ENCODE data around the gene LRRC73. TPM values are rescaled to one million over a fixed set of nuclear protein-coding genes. Genes with fewer than 3 reads are reported as not detected.
"Not testable (repeated sequence)": the region's sequence is repeated elsewhere in the genome, so short reads cannot be mapped to it uniquely, and the experiment has no call there.

Gene LRRC73
- total RNA-seq = 0.10 and 0.27 TPM in 2 replicates

- intact Hi-C loops (cut with micrococcal nuclease) = no loop called here
Observed at GRCh38 chr6:43509984-43510826, at the start of gene LRRC73. Gene LRRC73 (minus strand): TSS chr6:43510346. CDS start chr6:43509785, 561 bp downstream.

GRCh38 chr6:43559328-43559727 is 49.2 kb upstream of the LRRC73 start:
- intact Hi-C loops (cut with micrococcal nuclease) = no loop called here

- intact Hi-C loops (cut with micrococcal nuclease) = not testable (repeated sequence)
Observed at GRCh38 chr6:43557620-43558019, 47.5 kb upstream of the LRRC73 start.

GRCh38 chr6:43547222-43547621 is 37.1 kb upstream of the LRRC73 start:
- intact Hi-C loops (cut with micrococcal nuclease) = no loop called here

- intact Hi-C loops (cut with micrococcal nuclease) = no loop called here
Observed at GRCh38 chr6:43544461-43544860, 34.3 kb upstream of the LRRC73 start.

- intact Hi-C loops (cut with micrococcal nuclease) = no loop called here
Observed at GRCh38 chr6:43541774-43542471, 31.8 kb upstream of the LRRC73 start.

- intact Hi-C loops (cut with micrococcal nuclease) = no loop called here
Observed at GRCh38 chr6:43540507-43540906, 30.4 kb upstream of the LRRC73 start.

GRCh38 chr6:43539409-43539808 is 29.3 kb upstream of the LRRC73 start:
- intact Hi-C loops (cut with micrococcal nuclease) = not testable (repeated sequence)

GRCh38 chr6:43538986-43539385 is 28.8 kb upstream of the LRRC73 start:
- intact Hi-C loops (cut with micrococcal nuclease) = not testable (repeated sequence)

GRCh38 chr6:43532201-43532600 is 22.1 kb upstream of the LRRC73 start:
- intact Hi-C loops (cut with micrococcal nuclease) = no loop called here

DNA sequence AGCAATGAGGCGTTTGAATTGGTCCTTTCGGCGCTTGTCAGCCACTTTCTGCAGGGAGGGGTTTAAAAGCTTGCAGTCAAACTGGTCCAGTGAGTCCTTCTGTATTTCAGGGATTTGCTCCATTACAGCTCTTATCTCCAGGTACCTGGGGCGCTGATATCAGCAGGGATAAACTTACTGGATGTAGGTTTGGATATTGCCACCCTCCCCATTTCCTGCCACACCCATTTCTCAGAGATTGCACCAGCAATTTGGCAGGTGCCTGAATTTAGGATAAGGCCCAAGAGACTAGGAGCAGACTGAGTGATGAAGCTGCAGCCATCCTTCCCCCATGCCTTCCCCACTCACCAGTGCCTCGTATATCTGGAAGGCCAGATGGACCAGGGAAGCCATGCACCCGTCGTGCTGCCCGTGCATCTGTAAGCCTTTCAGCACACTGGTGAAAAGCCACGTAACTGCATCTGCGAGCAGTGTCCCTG is 14.4 kb upstream of the LRRC73 start:
- intact Hi-C loops (cut with micrococcal nuclease) = no loop called here

- intact Hi-C loops (cut with micrococcal nuclease) = no loop called here
Observed at GRCh38 chr6:43523284-43523683, 13.1 kb upstream of the LRRC73 start.

GRCh38 chr6:43522547-43523261 is 12.6 kb upstream of the LRRC73 start:
- intact Hi-C loops (cut with micrococcal nuclease) = no loop called here

DNA sequence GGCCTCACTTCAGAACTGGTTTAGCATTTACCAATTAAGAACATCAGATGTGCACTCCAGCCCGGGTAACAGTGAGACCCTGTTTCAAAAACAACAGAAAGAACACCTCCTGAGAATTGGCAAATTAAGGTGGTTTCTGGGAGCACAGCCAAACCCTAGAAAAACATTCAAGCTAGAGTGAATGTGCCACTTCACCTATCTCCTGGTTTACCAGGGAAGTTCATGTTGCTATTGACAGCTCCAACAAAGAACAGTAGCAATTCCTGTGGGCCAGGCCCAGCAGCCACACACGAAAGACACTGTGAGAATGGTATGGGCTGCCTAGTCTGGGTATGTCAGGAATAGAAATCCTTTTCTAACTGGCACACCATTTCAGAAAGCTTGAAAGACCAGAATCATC is 11.7 kb upstream of the LRRC73 start:
- intact Hi-C loops (cut with micrococcal nuclease) = no loop called here

DNA sequence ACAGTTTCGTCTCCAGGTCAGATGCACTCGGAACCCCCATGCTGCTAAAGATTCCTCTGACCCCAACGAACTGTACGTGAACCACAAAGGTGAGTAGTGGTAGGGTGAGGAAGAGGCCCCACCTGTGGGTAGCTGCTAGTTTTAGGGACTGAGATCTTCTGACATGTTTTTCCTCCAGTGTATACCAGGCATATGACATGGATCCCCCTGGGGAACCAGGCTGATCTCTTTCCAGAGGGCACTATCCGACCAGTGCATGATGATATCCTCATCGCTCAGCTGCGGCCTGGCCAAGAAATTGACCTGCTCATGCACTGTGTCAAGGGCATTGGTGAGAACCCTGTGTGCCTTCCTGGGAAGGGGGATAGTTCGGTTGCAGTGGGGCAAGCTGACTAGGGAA is 10.0 kb upstream of the LRRC73 start:
- intact Hi-C loops (cut with micrococcal nuclease) = no loop called here

- intact Hi-C loops (cut with micrococcal nuclease) = loop anchor here (1.0 to 5.0 kb wide), 16 partner anchors 11 to 955 kb away; partner anchors contain the start of genes ABCC10, CDC5L, CNPY3 and CUL7
Observed at GRCh38 chr6:43517505-43518357, 7.6 kb upstream of the LRRC73 start.

- intact Hi-C loops (cut with micrococcal nuclease) = loop anchor here (1.0 to 5.0 kb wide), 17 partner anchors 11 to 955 kb away; partner anchors contain the start of genes ABCC10, CDC5L, CNPY3 and CUL7
Observed at GRCh38 chr6:43516697-43517504, 6.8 kb upstream of the LRRC73 start, which contains the start of the genes POLR1C and YIPF3. Gene POLR1C (plus strand): TSS chr6:43517089. CDS start chr6:43517110, 21 bp downstream. Gene YIPF3 (minus strand): TSS chr6:43516926. CDS start chr6:43516807, 119 bp downstream.

- intact Hi-C loops (cut with micrococcal nuclease) = loop anchor here (1.0 to 5.0 kb wide), 6 partner anchors 269 to 954 kb away; partner anchors contain the start of genes CDC5L, CNPY3, PPP2R5D and TBCC
Observed at GRCh38 chr6:43516367-43516696, 6.2 kb upstream of the LRRC73 start.

DNA sequence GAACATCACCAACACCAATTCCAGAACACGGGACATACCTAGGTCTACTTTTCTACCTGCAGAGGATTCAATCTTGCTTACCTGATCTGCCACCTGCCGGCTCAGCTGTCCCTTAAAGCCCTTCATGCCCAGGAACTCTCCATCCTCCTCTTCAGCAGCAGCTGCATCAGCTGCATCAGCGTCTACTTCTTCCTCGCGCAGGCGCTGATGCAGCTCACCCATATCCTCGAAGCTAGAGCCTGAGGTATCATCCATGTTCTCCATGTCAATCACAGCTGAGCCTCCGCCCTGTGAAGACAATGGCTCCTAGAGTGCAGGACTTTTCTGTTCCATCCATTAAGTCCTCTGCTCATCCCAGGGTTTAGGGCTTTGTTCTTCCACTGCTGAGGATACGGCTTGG is 5.7 kb upstream of the LRRC73 start:
- intact Hi-C loops (cut with micrococcal nuclease) = loop anchor here (1.0 to 5.0 kb wide), 6 partner anchors 269 to 954 kb away; partner anchors contain the start of genes CDC5L, CNPY3, PPP2R5D and TBCC

Data from T-helper 1 cell treated with Interleukin-12 subunit alpha and Interleukin-12 subunit beta and Interleukin-4 antibody, amounts not matched to agents 30 ng/mL and 1 ng/mL, for 36 hours (primary cell).